Activated T-helper 1 cell treated with anti-CD3 and anti-CD28 coated beads, Interleukin-2, amount 50 U/mL, for 16 hours (primary cell): ENCODE data around the gene EVC.

Experiments used
- DNase-seq, 2 donors: peaks; one replicate each; pipeline ENCODE4 v3.0.0-alpha.2; 2020; ENCODE audit warnings: low read depth in 1 of 2, low spot score in 1 of 2

EVC gene

GRCh38 chr4:5730436-5730835 lies 19.4 kb downstream of the EVC start:
- no peak for DNase-seq

- no peak for DNase-seq
Measured at GRCh38 chr4:5730993-5731990, 20.3 kb downstream of the EVC start.

GRCh38 chr4:5732158-5732557 lies 21.2 kb downstream of the EVC start:
- no peak for DNase-seq

- DNase-seq: no peak
Measured at GRCh38 chr4:5734853-5735252, 23.9 kb downstream of the EVC start.

GRCh38 chr4:5735463-5735862 lies 24.5 kb downstream of the EVC start:
- no peak for DNase-seq

- DNase-seq: no peak
Measured at GRCh38 chr4:5738061-5738460, 27.1 kb downstream of the EVC start.

GRCh38 chr4:5742388-5742787 lies 31.4 kb downstream of the EVC start:
- no peak for DNase-seq

GRCh38 chr4:5742968-5743367 lies 32.0 kb downstream of the EVC start:
- DNase-seq: no peak

GRCh38 chr4:5746250-5746649 lies 35.2 kb downstream of the EVC start:
- DNase-seq: no peak

- no peak for DNase-seq
Measured at GRCh38 chr4:5746829-5747737, 36.1 kb downstream of the EVC start.

- no peak for DNase-seq
Measured at GRCh38 chr4:5747738-5748375, 36.9 kb downstream of the EVC start.

- no peak for DNase-seq
Measured at GRCh38 chr4:5749568-5749967, 38.6 kb downstream of the EVC start.

GRCh38 chr4:5750052-5750945 lies 39.3 kb downstream of the EVC start:
- no peak for DNase-seq

- DNase-seq: no peak
Measured at GRCh38 chr4:5750946-5751665, 40.1 kb downstream of the EVC start.

GRCh38 chr4:5751666-5752375 lies 40.8 kb downstream of the EVC start:
- DNase-seq: no peak

- no peak for DNase-seq
Measured at GRCh38 chr4:5752376-5753184, 41.6 kb downstream of the EVC start.

GRCh38 chr4:5753366-5753765 lies 42.4 kb downstream of the EVC start:
- no peak for DNase-seq
